ES-I3 (cell line): ENCODE measurements around the gene TBC1D3K.
"Not testable (repeated sequence)": the region's sequence is repeated elsewhere in the genome, so short reads cannot be mapped to it uniquely, and the experiment has no call there.

Source experiments
- H3K36me3 ChIP-seq: 2 replicates; pipeline ENCODE4 v1.6.1; 2013; ENCODE audit warnings: mild to moderate bottlenecking, low read length, control low read depth, moderate library complexity; ENCODE audit not compliant: insufficient read depth
- H3K4me1 ChIP-seq: 2 replicates; pipeline ENCODE4 v1.6.1; 2013; ENCODE audit warnings: mild to moderate bottlenecking, control low read depth, low read length; ENCODE audit not compliant: insufficient read depth
- H3K9ac ChIP-seq: 2 replicates; pipeline ENCODE4 v1.6.1; 2013; ENCODE audit warnings: low read depth, mild to moderate bottlenecking, low read length, moderate library complexity
- H3K9me3 ChIP-seq: 2 replicates; pipeline ENCODE4 v1.6.1; 2013; ENCODE audit warnings: mild to moderate bottlenecking, low read length, moderate library complexity; ENCODE audit not compliant: control insufficient read depth, insufficient read depth

TBC1D3K gene

DNA sequence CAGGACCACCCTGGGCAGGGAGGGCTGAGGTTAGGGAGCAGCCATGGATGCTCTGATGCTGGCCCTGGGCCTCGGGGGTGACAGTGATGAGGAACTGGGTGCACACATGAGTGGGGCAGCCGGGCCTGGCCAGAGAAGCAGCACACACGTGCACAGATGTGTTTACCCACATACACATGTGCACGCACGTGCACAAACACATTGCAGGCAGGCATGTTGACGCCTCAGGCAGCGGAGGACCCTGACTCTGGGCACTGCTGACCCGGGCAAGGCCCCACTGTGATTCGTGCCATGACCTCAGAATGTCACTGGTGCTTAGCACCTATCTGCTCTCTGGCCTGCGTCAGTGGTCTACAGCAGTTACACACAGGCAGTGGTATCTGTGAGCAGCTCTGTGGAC lies at the start of gene TBC1D3K:
TBC1D3K (plus strand) TSS at position 301 of the 400 bp plus-strand sequence. CDS start 1,585 bp downstream, outside the sequence.
- not testable (repeated sequence) for H3K9me3 ChIP-seq, H3K36me3 ChIP-seq, H3K4me1 ChIP-seq, H3K9ac ChIP-seq

DNA sequence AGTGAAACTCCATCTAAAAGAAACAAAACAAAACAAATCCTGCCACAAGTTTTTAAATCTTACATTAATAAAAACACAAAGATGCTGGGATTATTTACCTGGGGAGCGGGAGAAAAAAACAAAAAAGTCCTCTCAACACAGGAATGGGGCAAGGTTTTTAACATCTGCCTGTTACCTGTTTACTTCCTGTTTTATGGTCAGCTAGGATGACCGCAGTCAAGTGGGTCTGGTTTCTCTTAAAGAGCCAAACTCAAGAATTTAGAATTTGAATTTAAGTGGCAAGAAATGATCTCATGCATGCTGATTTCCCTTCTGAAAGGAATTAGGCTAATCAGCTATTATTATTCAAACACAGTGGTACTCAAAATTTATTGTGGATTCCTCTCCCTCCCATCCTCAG lies 39.7 kb upstream of the TBC1D3K start:
- Histone ChIP-seq H3K4me1 (no peaks in the 10 kb centered on the region), H3K9me3 (no peaks in the 10 kb centered on the region), H3K36me3 (no peaks in the 10 kb centered on the region), H3K9ac (no peak overlapping the region)

DNA sequence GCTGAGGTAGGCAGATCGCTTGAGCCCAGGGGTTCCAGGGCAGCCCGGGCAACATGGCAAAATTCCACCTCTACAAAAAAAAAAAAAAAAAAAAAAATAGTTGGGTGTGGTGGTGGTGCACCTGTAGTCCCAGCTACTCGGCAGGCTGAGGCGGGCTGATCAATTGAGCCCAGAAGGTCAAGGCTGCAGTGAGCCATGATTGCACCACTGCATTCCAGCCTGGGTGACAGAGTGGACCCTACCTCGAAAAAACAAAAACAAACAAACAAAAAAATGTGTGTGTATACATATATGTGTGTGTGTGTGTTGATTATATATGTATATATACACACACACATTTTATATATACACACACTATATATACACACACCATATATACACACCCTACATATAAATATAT lies 39.1 kb upstream of the TBC1D3K start:
- no peak overlapping the region for H3K9ac ChIP-seq
- no peaks in the 10 kb centered on the region for H3K9me3 ChIP-seq

DNA sequence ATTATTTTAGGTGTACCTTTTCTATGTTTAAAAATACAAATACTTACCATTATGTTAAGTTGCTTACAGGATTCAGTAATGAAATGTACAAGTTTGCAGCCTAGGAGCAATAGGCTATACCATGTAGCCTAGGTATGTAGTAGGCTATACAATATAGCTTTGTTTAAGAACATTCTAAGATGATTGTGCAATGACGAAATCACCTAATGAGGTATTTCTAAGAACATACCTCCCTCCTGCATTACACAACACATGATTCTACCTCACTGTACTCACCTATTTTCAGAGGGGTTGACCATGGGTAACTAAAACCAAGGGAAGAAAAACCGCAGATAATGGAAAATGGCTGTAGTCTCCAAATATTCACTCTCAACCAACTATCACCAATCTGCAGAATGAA lies 35.3 kb upstream of the TBC1D3K start:
- Histone ChIP-seq H3K9ac (no peak overlapping the region), H3K4me1 (no peaks in the 10 kb centered on the region), H3K36me3 (no peaks in the 10 kb centered on the region)

More for the DNA sequence above, 39.1 kb upstream of the TBC1D3K start:
- no peaks in the 10 kb centered on the region for H3K4me1 ChIP-seq
- H3K36me3 ChIP-seq, result no peaks in the 10 kb centered on the region

DNA sequence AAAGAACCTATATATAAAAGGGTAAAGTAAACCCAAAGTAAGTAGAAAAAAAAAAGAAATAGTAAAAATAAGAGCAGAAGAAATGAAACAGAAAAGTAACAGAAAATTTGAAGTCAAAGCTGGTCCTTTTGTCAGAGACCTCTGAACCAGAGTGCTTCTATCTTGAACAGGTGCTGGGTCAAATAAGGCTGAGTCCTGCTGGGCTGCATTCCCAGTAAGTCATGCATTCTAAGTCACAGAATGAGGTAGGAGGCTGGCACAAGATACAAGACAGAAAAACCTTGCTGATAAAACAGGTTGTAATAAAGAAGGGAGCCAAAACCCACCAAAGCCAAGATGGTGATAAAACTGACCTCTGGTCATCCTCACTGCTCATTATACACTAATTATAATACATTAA lies 27.3 kb upstream of the TBC1D3K start:
- not testable (repeated sequence) for H3K36me3 ChIP-seq, H3K9ac ChIP-seq, H3K4me1 ChIP-seq, H3K9me3 ChIP-seq

More for the DNA sequence above, 35.3 kb upstream of the TBC1D3K start:
- no peaks in the 10 kb centered on the region for H3K9me3 ChIP-seq
